HG02759 (cell line): ENCODE results near the gene PHTF2.
"Not testable (repeated sequence)": the region's sequence is repeated elsewhere in the genome, so short reads cannot be mapped to it uniquely, and the experiment has no call there.

Experiments used
- ATAC-seq: cut with Tn5 transposase; IDR thresholded peaks from one replicate; pipeline ENCODE4 v1.9.1; 2021; ENCODE audit warnings: mild to moderate bottlenecking, moderate library complexity; ENCODE audit not compliant: unreplicated experiment

PHTF2 gene

DNA sequence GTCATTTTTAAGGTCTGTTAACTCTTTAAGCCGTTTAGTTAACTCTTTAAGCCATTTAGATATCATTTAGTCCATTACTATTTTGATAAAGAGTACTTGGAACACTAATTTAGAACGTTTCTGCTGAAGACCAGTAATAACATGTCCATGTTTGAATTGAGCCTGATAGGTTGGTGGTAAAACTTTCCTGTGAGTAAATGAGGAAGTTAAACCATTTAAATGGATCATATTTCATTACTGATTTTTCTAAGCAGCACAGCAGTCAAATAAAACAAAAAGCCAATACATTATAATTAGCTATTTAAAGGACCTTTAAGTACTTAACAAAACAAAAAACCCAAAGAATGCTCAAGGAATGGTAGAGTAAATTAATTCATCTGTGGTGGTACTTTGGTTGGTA, 29.4 kb downstream of the PHTF2 start:
- no peak for ATAC-seq

DNA sequence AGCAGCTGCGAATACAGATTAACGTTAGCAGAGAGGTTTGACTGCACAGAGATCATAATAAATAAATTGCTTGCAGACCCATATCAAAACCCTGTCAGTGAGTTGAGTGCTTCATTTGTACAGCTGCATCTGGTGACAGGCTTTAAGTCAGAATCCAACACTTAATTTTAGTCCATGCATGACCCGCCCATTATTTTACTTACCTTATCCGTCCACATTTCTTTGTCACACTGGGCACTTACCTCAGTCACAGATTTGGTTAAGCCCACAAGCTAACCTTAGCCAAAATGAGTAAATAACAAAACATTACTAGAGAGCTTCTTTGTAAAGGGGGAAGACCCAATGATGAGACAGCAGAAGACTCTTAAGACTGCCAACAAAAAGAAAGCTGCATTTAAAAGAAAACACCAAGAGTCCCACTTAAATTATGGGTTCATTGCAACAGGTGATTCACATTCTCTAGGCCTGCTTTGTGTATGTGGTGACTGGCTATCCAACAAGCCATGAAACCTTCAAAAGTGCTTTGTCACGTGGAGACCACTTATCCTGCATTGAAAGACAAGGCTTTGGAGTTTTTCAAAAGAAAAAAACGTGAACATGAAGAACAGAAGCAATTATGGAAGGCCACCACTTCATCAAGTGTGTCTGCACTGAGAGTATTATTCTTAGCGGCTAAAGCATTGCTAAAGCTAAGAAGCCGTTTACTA, 32.2 kb downstream of the PHTF2 start:
- ATAC-seq, result no peak

DNA sequence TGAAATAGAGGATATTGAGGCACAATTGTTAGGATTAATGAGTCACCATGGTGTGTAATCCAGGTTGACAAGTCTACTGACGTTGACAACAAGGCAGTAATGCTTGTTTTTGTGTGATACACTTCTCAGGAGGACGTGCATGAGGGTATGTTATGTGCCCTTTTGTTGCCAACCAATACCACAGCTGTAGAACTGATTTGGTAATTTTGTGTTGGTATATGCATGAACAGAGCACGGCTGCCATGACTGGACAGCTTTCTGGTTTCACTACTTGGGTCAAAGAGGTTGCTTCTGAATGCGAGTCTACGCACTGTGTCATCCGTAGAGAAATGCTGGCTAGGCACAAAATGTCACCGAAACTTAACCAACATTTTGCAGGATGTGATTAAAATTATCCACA, 32.9 kb downstream of the PHTF2 start:
- ATAC-seq, result no peak

DNA sequence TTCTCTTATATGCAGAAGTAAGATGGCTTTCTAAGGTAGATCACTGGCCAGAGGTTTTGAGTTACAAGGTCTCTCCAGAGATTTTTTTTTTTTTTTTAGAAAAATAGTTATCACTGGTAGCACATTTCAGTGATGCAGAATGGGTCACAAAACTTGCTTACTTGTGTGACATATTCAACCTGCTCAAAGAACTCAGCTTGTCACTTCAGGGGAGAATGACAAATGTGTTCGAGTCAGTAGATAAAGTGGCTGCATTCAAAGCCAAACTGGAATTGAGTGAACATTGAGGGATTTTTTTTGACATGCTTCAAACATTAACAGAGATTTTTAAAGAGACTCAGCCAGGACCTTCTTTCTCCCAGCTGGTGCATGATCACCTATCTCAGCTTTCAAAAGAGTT, 33.4 kb downstream of the PHTF2 start:
- no peak for ATAC-seq

DNA sequence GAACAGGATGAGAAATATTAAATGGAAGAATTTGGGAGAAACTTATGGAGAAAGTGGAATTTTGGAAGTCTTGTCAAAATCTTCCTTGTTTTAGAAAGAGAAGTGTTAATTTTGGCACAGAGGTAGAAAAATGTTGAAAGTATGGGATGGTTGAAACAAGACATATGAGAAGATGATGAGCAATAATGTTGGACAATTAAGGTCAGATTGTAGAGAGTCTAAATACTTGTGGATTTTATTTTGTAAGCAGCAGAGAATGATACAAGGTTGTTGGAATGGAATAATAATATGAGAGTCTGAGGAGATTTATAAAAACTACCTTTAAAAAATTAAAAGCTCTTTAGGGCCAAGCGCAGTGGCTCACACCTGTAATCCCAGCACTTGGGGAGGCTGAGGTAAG, 34.6 kb downstream of the PHTF2 start:
- ATAC-seq, result no peak

DNA sequence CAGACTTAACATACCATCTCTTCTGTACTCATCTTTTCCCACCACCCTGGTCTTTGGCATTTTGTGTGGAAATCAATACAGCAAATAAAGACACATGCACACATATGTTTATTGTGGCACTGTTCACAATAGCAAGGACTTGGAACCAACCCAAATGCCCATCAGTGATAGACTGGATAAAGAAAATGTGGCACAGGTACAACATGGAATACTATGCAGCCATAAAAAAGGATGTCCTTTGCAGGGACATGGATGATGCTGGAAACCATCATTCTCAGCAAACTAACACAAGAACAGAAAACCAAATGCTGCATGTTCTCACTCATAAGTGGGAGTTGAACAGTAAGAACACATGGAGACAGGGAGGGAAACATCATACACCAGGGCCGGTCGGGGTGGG, 37.9 kb downstream of the PHTF2 start:
- not testable (repeated sequence) for ATAC-seq

DNA sequence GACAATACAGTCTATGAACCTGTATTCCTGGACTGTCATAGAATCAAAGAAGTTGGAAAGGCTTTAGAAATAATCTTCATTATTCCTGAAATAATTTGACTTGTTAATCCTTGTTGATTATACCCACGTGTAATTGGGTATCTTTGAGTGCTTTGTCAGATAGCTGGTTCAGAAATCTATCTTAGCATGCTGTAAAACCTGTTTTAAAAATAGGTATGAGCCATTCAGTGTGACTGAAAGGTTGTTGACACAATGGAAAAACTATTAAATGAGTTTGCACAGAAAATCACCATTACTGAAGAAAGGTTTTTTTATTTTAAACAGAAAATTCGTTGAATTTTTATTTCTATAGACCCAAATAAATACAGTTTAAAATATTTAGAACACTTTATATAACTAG, 38.7 kb downstream of the PHTF2 start:
- no peak for ATAC-seq

DNA sequence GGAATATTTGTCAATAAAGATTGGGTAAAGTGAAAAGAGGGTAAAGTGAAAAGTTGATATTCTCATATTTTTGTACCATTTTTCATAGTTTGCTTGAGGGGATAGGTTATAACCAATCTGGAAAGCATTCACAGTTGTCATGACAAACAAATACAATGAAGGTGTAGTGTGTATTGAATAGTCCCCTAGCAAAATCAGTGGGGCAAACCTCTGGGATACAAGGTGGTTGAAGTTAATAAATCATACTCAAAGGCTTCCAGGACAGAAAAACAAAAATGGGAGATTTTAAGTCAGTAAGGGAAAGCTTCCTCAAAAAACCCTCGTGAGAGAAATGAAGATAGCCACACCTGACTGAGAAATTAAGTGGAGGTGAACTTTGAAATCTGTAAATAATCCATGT, 39.4 kb downstream of the PHTF2 start:
- ATAC-seq, result no peak

DNA sequence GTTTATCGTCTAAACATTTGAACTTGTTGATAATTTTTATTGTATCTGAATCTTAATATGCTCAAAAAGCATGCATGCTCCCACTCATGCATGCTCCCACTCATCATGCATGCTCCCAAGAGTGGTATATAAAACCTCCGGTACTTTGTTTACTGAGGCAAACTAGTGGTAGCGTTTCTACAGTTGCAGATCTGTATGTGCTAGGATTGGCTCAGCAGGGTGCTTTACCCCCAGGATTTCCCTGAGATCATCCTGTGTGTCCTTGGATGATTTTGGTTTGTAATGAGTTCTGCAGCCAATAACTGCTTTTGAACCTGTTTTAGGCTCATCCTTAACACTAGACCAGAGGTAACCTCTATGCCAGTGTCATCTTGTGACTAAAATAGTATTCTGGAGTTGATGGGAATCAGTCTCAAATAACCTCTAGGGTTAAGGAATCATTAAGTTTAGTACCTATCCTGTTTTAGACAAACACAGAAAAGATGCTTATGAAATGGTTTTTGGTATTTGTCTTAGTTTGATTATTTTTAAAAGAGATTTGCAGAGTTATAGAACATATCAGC, 40.4 kb downstream of the PHTF2 start:
- ATAC-seq, result no peak

DNA sequence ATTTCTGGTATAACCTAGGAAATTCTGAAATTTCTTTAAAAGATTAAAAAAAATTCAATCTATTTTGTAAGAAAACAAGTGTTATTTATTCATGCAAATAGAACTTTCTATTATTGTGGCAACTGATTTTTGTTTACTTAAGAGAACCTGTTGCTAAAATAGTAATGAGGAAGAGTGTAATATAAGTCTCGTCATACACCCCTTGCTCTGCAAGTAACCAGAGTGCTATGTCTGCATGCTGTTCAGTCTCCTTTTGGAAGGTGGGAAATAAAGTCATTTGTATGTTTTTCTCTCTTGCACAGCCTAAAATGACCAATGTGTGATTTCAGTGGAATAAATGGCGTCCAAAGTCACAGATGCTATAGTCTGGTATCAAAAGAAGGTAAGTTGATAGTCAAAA, 41.3 kb downstream of the PHTF2 start:
- no peak for ATAC-seq

DNA sequence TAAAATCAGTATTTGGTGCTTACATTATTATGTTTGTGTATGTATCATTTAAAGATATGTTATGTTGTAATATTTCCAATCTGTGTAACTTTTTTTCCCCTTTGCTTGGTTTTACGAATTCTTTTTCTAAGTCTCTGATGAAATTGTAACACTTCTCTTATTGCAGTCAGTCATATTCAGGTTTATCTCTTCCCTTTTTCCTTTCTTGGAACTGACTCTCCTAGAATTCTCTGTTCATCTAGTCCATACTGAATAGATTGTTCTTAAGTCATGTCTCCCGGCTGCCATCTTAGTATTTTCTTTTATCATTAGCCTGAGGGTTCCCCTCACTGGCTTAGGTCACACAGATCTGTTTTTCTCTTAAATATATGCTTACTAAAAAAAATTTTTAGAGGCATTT, 44.6 kb downstream of the PHTF2 start:
- no peak for ATAC-seq

DNA sequence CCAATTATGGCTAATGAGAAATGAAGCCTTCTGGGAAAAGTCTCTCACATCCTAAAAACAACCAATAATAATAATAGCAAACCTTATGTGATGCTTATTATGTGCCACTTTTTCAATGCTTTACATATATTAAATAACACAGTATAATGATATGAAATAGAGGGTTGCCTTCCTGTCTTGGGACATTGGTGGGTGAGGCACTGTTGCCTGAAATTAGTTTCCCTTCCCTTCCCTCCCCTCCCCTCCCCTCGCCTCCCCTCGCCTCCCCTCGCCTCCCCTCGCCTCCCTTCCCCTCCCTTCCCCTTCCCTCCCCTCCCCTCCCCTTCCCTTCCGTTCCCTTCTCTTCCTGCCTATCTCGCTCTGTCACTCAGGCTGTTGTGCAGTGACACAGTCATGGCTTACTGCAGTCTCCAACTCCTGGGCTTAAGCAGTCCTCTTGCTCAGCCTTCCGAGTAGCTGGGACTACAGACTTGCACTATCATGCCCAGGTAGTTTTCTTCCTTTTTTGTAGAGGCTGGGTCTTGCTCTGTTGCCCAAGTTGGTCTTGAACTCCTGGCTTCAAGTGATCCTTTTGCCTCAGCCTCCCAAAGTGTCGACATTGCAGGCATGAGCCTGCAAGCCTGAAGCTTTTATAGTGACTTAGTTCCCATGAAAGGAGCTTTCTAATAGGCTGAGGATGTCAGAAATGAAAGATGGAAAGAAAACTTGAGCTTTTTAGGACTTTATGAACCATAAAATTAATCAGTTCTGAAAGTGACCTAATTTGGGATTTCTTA, 47.9 kb downstream of the PHTF2 start:
- ATAC-seq, result no peak

DNA sequence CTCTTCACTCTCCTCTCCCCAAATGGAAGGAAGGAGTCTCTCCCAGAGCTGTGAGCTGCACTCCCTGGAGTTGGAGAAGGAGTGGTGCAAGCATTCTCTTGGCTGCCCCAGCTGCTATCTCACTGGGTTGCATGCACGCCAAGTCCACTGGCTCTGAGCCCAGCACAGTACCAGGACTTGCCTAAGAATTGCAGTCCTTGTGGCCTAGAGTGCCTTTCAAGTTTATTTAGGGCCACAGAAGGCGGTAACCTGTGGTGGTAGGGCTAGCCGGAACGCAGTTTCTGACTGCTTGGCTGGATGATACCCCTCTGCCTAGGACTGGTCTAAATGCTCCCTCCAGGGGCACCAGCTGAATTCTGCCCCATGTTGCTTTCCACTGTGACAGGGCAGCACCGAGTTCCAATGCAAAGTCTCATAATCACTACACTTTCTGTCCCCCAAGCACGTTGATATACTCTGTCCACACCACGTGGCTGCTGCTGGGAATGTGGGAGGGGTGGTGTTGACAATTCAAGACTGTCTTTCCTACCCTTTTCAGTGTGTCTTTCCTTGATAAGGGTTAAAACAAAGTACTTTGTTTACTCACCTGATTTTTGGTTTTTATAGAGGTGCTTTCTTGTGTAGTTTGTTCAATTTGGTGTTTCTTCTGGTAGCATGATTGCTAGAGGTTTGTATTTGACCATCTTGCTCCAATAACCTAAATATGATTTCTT, 57.0 kb downstream of the PHTF2 start:
- ATAC-seq, result no peak

DNA sequence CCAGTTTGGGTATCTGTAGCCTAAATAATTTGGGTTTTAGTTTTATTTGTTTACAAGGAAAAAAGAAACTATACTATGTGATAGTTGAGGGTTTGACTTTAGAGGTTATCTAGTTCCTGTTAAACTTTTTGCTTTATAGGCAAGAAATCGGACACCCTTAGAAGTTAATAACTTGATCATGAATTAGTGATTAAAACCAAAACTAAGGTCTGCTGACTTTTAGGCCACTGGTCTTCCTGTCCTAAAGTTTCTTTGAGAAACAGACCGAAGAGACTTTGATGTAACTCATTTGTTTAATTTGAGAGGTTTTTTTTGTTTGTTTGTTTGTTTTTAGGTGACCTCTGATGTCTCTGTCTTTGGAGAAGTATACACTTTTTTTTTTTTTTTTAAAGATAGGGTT, 59.7 kb downstream of the PHTF2 start:
- ATAC-seq, result peak; percentile 66

DNA sequence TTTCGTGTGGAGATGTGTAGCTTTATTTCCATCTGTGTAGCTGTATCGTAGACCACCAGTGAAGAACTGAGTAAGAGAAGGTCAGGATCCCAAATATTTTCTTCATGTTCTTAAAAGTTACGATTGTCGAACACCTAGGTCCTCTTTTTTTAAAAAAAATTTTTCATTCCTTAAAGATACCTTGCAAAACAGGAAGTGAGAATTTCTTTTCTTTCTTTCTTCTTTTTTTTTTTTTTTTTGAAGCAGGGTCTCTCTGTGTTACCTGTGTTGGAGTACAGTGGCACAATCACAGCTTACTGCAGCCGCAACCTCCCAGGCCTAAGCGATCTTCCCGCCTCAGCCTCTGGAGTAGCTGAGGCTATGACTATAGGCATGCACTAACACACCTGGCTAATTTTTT, 60.8 kb downstream of the PHTF2 start:
- no peak for ATAC-seq

DNA sequence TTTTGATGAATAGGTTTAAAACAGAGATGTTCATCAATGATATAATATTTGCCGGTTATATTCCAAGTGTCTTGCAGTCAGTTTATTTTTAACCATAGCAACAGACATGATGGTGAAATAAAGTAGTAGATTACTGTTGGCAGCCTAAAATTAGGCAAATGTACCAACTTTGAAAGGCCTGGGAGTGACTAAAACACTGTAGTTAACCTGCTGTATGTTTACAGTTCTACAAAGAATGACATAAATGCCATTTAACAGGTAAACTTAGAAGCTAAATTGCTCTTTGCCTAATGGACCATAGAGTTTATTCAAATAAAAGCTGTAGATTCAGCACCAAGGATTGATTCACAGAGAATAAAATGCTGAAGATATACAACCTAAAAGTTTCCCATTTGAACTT, 64.1 kb downstream of the PHTF2 start:
- no peak for ATAC-seq

DNA sequence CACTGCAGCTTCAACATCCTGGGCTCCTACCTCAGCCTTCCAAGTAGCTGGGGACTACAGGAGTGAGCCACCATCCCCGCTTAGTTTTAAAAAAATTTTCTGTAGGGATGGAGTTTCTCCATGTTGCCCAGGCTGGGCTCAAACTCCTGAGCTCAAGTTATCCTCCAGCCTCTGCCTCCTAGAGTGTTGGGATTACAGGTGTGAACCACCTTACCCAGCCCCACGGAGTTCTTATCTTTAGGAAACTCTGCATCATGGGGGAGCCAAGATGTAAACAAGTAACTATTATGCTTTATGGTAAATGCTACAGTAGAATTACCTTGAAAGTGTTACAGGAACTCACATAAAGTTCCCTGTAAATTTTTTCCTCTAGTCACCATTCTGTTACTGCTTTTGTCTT, 65.3 kb downstream of the PHTF2 start:
- ATAC-seq, result no peak

DNA sequence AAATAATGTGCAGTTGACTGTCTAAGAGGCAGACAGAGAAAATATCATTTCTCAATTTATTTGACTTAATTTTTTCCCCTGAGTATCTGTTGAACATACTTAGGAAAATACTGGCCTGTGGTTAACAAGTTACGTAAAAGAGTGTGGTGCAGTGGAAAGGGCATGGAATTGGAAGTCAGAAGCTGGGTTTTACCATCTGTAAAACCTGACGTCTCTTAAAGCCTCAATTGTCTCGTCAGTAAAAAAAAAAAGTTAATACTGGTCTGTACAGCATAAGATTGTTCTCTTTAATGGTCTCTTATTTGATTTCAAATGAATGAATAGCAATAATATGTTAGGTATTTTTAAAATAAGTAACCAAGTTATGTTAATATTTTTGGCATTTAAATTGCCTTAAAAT, 67.8 kb downstream of the PHTF2 start:
- no peak for ATAC-seq

DNA sequence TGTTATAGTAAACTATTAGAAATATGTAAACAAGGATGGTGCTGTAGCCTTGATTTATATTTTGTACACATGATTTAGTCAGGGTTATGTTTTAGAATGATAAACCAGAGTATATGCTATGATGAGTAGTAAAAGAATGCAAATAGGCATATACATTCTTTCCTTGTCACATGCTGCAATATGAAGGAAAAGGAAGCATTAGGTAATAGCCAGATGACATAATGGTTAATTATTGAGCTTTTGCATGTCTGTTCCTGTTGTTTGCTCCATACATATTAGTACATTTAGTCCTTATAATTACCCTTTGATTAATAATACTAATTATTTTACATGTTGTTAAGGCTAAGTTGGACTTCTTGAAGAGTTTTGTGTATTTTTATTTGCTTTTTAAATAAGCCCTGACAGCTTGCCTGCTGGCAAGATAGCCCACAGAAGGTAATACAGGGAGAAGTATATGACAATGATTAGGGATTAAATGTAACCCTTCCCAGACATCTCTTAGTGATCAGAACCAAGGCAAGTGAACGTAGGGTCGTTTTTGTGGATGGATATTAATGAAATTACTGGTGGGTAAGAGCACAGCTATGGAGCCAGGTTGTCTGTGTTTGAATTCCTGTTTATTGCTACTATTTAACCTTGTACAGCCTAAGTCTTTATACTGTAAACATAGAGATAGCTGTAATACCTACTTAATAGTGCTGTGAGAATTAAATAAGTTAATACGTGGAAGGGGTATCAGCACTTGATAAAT, 68.4 kb downstream of the PHTF2 start:
- no peak for ATAC-seq

DNA sequence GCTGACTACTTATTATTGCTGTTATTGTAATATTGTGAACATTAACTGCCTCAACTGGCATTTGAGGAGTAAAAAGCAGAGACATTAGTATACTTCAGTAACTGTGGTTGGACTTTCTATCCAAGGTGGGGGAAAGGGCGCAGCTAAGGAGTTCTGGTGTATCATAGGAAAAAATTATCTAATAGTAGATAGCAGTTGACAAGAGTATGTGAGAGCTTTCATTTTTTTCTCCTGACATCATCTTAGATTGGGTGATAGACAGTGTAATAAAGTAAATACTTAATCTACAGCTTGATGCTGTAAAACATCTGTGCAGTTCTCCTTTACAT, 68.9 kb downstream of the PHTF2 start:
- ATAC-seq, result no peak

DNA sequence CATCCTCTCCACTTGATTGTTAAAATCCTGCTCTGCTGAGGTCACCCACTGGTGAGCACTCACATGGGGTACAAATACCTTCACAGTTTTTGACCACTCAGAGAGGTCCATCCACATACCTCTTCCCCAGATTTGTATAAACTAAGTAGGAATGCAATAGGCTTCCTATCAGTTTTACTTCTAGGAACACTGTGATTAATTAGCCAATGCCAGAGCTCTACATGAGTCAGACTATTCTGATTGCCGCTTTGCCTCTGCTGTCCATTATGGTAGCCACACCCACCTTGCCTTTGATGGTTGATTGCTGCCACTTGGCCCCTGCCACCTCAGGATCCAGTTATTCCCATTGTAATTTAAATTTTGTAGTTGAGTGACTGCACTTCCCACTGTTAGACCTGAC, 73.7 kb downstream of the PHTF2 start:
- ATAC-seq, result not testable (repeated sequence)
